Mononuclear cell (primary cell): Measurements from ENCODE around the gene S100A6. TPM values are rescaled to one million over a fixed set of nuclear protein-coding genes. Genes with fewer than 3 reads are reported as not detected.

Experiments used
- H3K27me3 ChIP-seq: 2 replicates; pipeline ENCODE4 v1.6.0; 2011; ENCODE audit warnings: low read length, control low read depth; ENCODE audit not compliant: insufficient read depth
- H3K4me1 ChIP-seq: 2 replicates; pipeline ENCODE4 v1.5.1; 2011; ENCODE audit warnings: mild to moderate bottlenecking, low read length, control low read depth; ENCODE audit not compliant: insufficient read depth
- H3K4me3 ChIP-seq: 2 replicates; pipeline ENCODE4 v1.5.1; 2011; ENCODE audit warnings: mild to moderate bottlenecking, low read length, moderate library complexity
- H3K9me3 ChIP-seq: 2 replicates; pipeline ENCODE4 v1.5.1; 2011; ENCODE audit warnings: low read depth, mild to moderate bottlenecking, control low read depth, low read length
- total RNA-seq: library from RNA; depleted of rRNA; stranded (reverse); fragments of >200 nt; gene quantifications from one replicate; pipeline ENCODE4 v1.2.3, GENCODE V29; 2012

The S100A6 gene
- total RNA-seq, 1 donor, result 283 TPM

DNA sequence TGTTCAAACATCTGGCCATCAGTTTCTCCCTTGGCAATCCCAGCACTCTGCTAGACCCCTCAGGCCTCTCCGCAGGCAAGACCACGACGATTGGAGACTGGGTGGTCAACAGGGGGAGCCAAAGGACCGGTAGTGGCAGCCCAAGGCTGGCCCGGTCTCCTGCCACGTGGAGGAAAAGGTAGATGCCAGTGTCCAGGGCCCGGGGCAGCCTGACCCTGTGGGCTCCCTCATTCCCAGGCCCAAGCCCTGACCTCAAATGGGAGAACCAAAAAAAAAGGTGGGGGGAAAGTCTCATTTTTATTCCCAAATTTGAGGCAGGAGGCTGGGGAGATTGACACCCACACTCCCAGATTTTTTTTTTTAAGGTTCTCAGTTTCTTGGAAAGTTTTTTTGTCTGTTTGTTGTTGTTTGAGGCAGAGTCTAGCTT is 24.8 kb downstream of the S100A6 start:
- Histone ChIP-seq H3K9me3 (no peaks in the 10 kb centered on the region), H3K4me1 (peaks cover 39% of the 10 kb centered on the region), H3K27me3 (no peaks in the 10 kb centered on the region), H3K4me3 (no peak overlapping the region)

DNA sequence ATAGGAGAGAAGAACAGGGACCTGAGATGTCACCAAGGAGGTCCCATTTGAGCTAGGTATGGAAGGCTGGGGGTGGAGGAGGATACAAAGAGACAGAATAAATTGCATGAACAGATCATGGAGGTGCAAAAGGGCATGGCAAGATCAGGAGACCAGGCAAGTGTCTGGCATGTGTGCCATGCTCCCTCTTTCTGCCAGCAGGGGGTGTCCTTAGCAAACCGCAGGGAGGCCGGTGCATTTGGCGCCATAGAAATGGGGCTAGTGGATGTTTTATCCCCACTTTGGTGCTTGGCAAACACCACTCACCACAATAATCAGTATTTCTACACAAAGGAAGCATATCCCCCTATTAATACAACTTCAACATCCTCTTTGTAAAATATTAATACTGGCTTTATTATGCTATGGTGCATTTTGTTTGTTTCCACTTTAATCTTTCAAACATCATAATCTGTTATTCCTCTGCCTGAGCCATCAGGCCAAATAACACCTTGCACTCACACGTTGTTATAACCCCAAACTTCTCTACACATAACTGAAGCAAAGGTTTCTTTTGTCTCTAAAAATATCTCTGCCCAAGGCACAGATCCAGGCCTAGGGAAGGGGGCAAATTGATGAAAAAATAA is 25.9 kb downstream of the S100A6 start:
- H3K4me3 ChIP-seq, result no peak overlapping the region

DNA sequence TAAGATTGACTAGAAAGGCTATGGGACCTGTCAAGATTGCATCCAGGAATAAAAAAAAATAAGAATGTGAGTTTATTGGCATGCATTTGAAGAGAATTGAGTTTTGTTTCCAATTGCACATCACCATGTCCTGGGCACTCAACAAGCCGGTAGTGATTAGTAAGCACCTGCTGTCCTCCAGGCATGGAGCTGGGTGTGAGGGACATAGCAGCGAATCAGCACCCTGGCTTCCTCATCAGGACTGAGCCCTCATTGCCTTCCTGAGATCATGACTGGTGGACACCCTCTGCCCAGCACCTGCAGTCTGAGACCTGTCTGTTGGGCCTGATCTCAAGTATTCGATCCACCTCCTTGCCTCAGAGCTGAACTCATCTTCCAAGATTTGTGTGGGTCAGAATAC is 26.8 kb downstream of the S100A6 start:
- Histone ChIP-seq H3K27me3 (no peaks in the 10 kb centered on the region), H3K9me3 (no peaks in the 10 kb centered on the region), H3K4me3 (no peak overlapping the region)

More for the DNA sequence above, 25.9 kb downstream of the S100A6 start:
- Histone ChIP-seq H3K4me1 (peaks cover 27% of the 10 kb centered on the region), H3K9me3 (no peaks in the 10 kb centered on the region), H3K27me3 (no peaks in the 10 kb centered on the region)

DNA sequence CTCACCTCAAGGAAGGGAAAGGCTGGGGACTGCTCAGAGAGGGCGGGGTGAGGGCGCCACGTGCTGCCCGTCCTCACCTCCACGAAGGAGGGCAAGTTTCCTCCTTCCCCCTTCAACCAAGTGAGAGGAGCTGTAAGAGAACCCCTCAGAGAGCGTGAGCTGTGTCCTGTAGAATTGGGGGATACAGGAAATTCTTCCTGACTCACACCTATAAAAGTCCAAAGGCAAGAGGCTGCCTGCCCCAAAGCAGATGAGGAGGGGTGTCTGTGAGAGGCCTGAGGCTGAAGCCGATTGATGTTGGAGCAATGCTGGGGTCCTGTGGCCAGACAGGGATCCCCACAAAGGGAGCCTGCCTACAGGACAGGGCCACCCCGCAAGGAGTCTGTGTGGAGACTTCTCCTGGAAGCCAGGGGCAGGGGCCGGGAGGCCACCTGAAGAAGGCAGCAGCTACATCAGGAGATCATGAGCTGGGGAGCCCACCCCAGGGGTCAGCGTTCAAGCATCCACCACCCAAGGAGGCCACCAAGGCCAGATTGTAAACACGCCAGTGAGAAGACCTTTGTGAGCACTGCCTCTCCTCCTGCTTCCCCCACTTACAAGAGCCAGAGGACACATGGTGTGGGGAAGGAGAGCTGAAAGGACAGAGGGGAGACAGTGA is 27.7 kb downstream of the S100A6 start:
- Histone ChIP-seq H3K4me3 (no peak overlapping the region), H3K27me3 (no peaks in the 10 kb centered on the region), H3K9me3 (no peaks in the 10 kb centered on the region), H3K4me1 (peaks cover 9% of the 10 kb centered on the region)

More for the DNA sequence above, 26.8 kb downstream of the S100A6 start:
- H3K4me1 ChIP-seq, result peaks cover 19% of the 10 kb centered on the region

DNA sequence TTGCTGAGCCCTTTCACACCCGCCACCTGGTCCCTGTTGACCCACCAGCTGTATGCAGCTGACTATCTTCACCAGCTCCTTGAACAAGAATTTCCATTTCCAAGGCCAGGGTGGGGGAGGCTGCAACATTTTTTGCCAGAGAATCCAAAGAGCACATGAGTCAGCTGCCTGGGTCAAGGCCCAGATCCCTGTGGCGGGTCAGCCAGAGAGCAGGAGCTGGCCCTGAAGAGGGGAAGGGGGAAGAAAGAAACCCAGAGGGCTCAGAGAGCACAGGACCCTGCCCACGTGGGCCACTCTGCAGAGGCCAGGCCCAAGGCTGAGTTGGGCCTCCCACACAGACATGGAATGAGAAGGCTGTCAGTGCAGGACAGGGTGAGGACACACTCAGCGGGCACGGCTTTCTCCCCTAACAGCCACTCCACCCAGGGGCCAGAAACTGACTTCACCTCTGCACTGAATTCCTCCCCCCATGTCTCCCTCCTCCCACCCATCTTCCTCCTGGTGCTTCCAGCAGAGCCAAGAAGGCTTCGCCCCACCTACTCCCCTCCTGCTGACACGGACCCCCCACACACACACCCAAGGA is 28.9 kb downstream of the S100A6 start:
- H3K27me3 ChIP-seq, result no peaks in the 10 kb centered on the region
- no peaks in the 10 kb centered on the region for H3K9me3 ChIP-seq
- H3K4me3 ChIP-seq, result no peak overlapping the region
- H3K4me1 ChIP-seq, result peaks cover 4% of the 10 kb centered on the region

DNA sequence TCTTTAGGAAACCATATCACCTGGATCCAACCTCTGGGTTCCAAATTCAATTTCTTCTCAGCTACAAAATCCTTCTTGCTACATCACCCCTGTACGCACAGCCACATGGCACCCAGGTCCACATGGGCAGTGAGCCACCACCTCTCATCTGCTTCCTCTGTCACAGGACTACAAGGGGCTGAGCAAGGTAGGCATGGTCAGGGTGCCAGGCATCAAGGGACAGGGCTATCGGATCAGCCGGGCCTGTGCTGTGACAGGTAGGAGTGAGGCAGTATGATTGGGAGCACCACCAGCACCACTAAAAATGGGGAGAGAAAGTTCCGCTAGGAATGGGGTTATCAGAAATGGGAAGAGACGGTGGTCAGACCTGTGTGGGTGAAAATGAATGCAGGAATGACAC is 29.4 kb downstream of the S100A6 start:
- Histone ChIP-seq H3K9me3 (no peaks in the 10 kb centered on the region), H3K4me1 (peaks cover 4% of the 10 kb centered on the region), H3K4me3 (no peak overlapping the region), H3K27me3 (no peaks in the 10 kb centered on the region)

DNA sequence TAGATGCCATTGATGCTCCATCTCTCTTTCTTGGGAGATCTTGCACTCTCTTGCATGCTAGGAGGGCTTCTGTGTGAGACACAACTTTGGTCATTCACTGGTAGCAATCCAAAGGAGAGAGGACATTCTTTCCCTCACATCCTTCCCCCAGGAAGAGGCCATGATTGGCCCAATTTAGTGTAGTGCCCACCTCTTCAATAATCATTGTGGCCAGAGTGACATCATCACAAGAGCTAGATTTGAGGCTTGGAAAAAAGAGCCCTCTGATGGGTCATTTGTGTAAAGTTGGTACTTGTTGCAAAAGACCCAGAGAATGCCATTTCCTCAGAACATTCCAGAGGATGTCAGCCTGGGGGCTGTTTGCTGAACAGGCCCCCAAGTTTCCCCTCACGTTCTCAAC is 30.2 kb downstream of the S100A6 start:
- Histone ChIP-seq H3K4me3 (no peak overlapping the region), H3K9me3 (no peaks in the 10 kb centered on the region), H3K27me3 (no peaks in the 10 kb centered on the region), H3K4me1 (no peaks in the 10 kb centered on the region)

DNA sequence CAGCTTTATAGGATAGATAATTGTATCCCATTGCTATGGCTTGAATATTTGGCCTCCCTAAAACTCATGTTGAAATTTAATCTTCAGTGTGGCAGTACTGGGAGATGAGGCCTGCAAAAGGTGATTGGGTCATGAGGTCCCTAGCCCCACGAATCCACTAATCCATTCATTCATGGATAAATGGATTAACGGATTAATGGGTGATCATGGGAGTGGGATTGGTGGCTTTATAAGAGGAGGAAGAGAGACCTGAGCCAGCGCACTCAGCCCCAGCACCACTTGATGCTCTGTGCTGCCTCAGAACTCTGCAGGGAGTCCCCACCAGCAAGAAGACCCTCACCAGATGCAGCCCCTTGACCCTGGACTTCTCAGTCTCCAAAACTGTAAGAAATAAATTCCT is 32.0 kb downstream of the S100A6 start:
- Histone ChIP-seq H3K4me1 (no peaks in the 10 kb centered on the region), H3K9me3 (no peaks in the 10 kb centered on the region), H3K4me3 (no peak overlapping the region), H3K27me3 (no peaks in the 10 kb centered on the region)

DNA sequence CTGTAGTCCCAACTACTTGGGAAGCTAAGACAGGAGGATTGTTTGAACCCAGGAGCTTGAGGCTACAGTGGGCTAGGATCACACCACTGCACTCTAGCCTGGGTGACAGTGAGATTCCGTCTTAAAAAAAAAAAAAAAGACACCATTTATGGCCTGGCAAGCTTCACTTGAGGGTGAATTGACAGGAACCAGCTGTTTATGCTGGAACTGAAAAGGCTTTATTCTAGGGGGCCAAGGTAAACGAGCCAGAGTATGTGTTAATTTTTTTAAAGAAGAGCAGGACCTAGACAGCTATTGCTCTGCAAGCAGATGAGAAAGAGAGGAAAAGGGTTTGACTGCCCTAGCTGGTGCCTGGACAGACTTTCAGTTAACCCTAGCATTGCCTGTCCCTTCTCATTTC is 37.0 kb downstream of the S100A6 start:
- H3K4me1 ChIP-seq, result peaks cover 4% of the 10 kb centered on the region
- no peaks in the 10 kb centered on the region for H3K9me3 ChIP-seq
- H3K4me3 ChIP-seq, result no peak overlapping the region
- no peaks in the 10 kb centered on the region for H3K27me3 ChIP-seq

DNA sequence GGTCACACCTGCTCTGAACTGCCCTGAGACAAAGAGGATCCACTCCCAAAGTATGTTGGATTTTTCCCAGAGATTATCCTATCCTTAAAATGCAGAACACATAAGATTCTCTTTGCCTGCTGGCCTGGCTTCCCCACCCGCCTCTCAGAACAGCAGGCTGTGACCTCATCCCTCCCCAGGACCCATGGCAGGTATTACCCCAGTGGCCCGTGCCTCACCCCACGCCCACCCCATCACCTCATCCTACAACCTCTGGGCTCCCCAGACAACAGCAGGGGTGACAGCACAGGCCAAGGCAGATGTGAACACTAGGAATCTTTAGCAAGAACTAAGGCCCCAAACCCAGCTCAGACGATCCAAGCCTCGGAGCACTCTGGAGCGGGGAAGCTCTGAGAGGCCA is 40.3 kb downstream of the S100A6 start:
- Histone ChIP-seq H3K27me3 (no peaks in the 10 kb centered on the region), H3K4me3 (no peak overlapping the region), H3K9me3 (no peaks in the 10 kb centered on the region), H3K4me1 (peaks cover 16% of the 10 kb centered on the region)

DNA sequence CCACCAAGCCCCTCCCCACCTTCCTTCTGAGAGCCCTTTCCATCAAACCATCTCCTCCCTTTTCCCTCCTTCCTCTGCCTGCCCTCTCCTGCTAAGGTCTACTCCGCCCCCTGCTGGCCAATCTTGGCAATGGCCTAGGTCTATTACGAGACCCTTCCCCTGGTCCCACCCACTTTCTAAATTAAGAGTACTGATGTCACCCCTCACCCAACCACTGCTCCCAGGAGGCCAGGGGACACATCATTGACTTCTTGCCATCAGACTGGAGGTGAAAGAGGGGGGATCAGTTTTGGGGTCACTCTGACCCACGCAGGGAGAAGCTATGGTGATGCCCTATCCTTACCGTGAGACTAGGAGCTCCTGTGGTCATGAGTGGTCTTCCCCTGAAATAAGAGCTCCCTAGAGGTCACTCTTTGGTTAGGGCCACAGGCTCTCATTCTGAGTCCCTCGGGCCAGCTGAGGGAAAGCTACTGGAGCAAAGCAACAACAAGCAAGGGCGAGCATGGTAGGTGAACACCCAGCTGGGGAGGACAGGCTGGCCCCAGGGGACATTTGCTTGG is 40.7 kb downstream of the S100A6 start:
- Histone ChIP-seq H3K27me3 (no peaks in the 10 kb centered on the region), H3K4me3 (no peak overlapping the region), H3K9me3 (no peaks in the 10 kb centered on the region), H3K4me1 (peaks cover 20% of the 10 kb centered on the region)

DNA sequence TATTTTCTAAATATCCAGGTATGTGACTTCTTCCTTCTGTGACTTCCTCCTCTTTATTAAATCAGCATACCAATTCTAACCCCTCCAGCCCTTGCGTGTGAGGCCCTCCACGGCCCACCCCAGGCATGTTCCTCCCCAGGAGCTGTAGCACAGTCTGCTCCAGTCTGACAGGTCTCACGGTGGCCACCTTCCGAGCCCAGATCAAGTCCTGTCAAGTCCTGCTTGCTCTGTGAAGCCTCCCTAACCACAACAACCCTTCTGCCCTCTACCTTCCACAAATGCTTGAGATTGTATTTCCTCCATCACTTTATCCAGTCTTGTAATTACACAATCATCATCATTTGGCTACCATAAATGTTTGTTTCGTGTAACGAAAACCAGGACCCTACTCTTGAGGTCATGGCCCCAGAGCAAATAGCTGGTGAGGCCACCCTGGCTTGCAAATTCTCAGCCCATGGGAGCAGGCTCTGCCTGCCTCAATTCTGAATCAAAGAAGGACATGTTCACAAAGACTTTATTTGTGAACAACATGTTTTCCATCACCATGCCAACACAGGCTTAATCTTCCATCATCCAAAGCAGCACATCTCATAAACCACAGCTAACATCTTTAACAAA is 42.3 kb downstream of the S100A6 start:
- H3K27me3 ChIP-seq, result no peaks in the 10 kb centered on the region
- H3K9me3 ChIP-seq, result no peaks in the 10 kb centered on the region
- peaks cover 20% of the 10 kb centered on the region for H3K4me1 ChIP-seq
- no peak overlapping the region for H3K4me3 ChIP-seq

DNA sequence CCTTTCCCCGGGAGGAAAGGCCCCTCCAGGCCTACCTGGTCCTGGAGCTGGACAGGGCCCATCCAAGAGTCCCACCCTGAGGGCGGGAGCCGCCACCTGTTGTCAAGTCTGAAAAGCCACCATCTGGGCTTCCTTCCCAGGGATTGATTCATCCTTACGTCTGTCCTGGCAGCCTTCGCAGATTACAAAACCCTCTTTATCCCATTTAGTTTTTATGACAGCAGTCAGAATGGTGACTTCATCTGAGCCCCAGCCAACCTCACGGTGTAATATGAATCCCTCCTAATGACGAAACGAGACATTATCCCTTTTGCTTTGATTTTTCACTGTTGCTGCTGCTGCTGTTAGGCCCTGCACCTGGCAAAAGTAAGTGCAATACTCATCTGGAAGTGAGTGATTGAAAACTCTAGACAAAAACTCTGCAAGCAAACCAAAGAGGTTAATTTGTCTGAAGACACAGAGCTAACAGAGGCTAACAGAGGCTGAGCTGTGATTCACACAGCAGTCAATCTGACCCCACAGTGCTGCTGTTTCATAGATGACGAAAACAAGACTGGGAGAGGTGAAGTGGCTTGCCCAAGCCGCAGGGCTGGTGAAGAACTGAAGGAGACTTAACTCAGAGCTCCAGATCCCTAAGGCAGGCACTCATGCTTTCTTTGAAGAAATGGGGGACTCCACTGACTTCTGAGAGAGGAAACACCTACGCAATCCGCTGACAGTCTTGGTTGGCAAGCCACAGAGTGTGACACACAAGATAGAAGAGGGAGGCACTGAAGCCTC is 45.3 kb downstream of the S100A6 start:
- no peak overlapping the region for H3K4me3 ChIP-seq
- H3K9me3 ChIP-seq, result no peaks in the 10 kb centered on the region
- peaks cover 20% of the 10 kb centered on the region for H3K4me1 ChIP-seq
- no peaks in the 10 kb centered on the region for H3K27me3 ChIP-seq

DNA sequence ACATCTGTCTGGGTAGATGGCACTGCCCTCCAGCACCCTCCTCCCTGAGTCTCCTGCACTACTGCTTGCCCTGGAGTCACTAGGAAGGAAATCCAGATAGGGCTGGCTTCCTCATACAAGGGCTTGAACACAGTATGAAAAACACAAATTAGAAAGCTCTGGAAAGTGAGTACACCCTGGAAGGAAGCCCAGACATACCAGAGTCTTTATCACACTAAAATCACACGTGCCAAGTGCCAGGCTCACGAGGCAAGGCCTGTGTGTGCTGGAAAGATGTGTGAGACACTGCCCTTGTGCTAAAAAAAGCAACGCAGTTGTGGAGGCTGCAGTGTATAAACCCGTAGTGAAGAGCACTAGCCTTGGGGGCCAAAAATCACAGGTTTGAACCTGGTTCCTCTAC is 47.1 kb downstream of the S100A6 start:
- no peaks in the 10 kb centered on the region for H3K27me3 ChIP-seq
- no peak overlapping the region for H3K4me3 ChIP-seq
- no peaks in the 10 kb centered on the region for H3K9me3 ChIP-seq
- H3K4me1 ChIP-seq, result peaks cover 16% of the 10 kb centered on the region

DNA sequence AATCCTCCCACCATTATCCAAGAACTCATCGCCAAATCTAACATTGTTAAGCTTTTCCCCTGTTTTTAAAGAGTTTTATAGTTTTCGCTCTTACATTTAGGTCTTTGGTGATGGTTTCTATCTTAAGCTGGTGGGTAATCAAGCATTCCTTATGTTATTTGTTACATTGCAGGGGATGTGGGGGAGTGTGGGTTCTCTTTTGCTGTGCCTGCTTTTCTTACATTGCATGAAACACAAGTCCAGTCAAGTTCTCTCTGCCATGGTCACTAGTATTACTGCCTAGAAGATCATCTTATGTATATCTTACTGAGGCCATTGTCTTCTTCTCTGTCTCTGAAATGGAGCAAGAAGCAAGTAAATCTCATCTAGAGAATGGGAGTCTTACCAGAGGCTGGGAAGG is 48.1 kb downstream of the S100A6 start:
- Histone ChIP-seq H3K4me3 (no peak overlapping the region), H3K9me3 (no peaks in the 10 kb centered on the region), H3K27me3 (peaks cover 2% of the 10 kb centered on the region), H3K4me1 (peaks cover 16% of the 10 kb centered on the region)
